IMR-90 (cell line): ENCODE measurements around the gene VCPKMT.

ENCODE experiments used
- CTCF ChIP-seq: conservative IDR thresholded peaks from 2 replicates; pipeline ENCODE4 v1.5.1; 2012; ENCODE audit warnings: mild to moderate bottlenecking, low read depth, low read length, improper control_type of control experiment
- POLR2A ChIP-seq: IDR thresholded peaks from 2 replicates; pipeline ENCODE4 v1.6.1; 2012; ENCODE audit warnings: mild to moderate bottlenecking, low read depth, low read length
- RAD21 ChIP-seq: IDR thresholded peaks from 2 replicates; pipeline ENCODE4 v1.6.1; 2012; ENCODE audit warnings: low read length, improper control_type of control experiment

DNA sequence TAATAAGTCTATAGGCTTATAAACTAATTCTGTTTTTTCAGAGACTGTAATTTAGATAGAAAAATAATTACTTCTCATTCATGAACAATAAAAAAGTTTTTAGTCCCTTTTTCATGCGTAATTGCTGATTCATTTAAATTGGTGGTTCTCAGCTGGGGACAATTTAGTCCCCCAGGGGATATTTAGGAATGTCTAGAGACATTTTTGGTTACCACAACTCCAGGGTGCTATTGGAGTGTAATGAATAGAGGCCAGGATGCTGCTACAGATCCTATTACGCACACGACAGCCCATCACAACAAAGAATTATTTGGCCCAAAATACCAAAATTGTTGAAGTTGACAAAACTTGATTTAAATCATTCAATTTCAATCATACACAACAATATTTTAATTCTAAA is 22.8 kb upstream of the VCPKMT start:
- no peak for TF ChIP-seq CTCF
- TF ChIP-seq RAD21 = no peak
- no peak for TF ChIP-seq POLR2A
